Ovary (tissue), 3 donors: Measurements from ENCODE around the gene FOSL1.

Source experiments
- EP300 ChIP-seq: sonication (generic); formaldehyde crosslinking; IDR thresholded peaks from one replicate; pipeline ENCODE4 v1.6.1; 2017; ENCODE audit warnings: antibody characterized with exemption
- POLR2A ChIP-seq: fragments of 450-650 bp; IDR thresholded peaks from one replicate; pipeline ENCODE4 v1.6.1; 2017; ENCODE audit warnings: antibody characterized with exemption, mild to moderate bottlenecking, moderate library complexity
- TF ChIP-seq, protein P1 (sequence below), 3 donors: fragments of 450-650 bp in 2 of 3; fragments of 200-600 bp in 1 of 3; IDR thresholded peaks; one replicate each; pipeline versions ENCODE4 v1.5.1 to v1.8.0; 2016 to 2022; ENCODE audit warnings: antibody characterized with exemption in 3 of 3, mild to moderate bottlenecking in 1 of 3
- donor health status: DM: no; HTN: no; CAD: no.

DNA sequence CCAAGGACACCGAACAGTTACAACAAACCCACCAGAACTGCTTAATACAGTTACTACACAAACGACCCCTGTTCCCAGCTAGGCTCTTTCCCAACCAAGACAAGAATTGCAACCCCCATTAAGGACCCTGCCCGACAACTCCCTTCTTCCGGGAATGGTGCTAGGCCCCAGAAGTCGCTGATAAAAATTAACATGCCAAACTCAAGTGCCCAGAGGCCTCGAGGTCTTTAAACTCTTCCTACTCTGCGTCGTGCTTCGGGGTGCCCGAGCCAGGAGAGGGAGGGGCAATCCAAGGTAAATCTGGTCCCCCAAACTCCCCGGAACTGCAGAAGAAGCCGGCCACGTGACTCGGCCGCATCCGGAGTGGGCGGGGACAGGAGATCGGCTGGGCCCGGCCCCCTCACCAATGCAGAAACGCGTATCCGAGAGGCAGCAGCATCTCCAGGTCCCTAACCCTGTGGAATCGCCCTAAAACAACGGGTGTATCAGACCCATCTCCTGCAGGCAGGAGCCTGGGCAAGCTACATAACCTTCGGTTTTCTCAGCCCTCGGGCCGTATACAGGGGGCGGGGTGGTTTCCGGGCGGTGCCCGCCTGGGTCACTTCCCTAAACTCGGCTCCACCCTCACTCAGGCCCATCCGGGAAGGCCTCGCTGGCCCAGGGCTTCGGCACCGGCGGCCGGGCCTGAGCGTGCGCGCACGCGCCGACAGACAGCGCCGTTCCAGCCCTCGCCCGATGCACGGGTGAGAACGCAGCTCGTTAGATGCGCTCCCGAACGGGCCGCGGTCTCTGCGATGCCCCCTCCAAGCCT is 43.3 kb downstream of the FOSL1 start:
- TF ChIP-seq, protein P1, sequence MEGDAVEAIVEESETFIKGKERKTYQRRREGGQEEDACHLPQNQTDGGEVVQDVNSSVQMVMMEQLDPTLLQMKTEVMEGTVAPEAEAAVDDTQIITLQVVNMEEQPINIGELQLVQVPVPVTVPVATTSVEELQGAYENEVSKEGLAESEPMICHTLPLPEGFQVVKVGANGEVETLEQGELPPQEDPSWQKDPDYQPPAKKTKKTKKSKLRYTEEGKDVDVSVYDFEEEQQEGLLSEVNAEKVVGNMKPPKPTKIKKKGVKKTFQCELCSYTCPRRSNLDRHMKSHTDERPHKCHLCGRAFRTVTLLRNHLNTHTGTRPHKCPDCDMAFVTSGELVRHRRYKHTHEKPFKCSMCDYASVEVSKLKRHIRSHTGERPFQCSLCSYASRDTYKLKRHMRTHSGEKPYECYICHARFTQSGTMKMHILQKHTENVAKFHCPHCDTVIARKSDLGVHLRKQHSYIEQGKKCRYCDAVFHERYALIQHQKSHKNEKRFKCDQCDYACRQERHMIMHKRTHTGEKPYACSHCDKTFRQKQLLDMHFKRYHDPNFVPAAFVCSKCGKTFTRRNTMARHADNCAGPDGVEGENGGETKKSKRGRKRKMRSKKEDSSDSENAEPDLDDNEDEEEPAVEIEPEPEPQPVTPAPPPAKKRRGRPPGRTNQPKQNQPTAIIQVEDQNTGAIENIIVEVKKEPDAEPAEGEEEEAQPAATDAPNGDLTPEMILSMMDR (IDR thresholded peaks at IDR 0.05): no peak
- peak; percentile 60 for TF ChIP-seq POLR2A
- TF ChIP-seq EP300: peak; percentile 80
